K562 treated with DMSO at 1 percent for 12 hours (cell line): ENCODE measurements around the gene RTCB. TPM values are rescaled to one million over a fixed set of nuclear protein-coding genes. Genes with fewer than 3 reads are reported as not detected.

Experiments
- total RNA-seq: library from RNA; unstranded; fragments of 300-600 nt; gene quantifications from 2 replicates; pipeline ENCODE4 v1.2.3, GENCODE V29; 2022; ENCODE audit not compliant: insufficient read depth

RTCB gene
- 73.0 and 83.7 TPM in 2 replicates for total RNA-seq

GRCh38 chr22:32411829-32412592 is at the start of gene RTCB:
TSS of gene RTCB (minus strand) at chr22:32412247. CDS start at chr22:32412156, 91 bp downstream.

DNA sequence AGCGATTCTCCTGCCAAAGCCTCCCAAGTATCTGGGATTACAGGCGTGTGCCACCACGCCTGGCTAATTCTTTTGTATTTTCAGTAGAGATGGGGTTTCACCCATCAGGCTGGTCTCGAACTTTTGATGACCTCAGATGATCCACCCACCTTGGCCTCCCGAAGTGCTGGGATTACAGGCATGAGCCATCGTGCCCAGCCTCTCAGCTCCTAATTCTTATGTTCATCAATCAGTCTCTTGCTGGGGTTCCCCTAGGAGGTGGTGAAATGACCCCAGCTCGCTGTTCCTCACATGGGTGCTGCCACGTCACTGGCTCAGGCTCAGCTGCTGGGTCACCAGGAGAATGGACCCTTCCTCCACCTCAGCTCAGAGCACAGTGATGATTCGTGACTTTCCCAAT is 54.5 kb downstream of the RTCB start, which contains the start of gene RFPL3:
TSS of gene RFPL3 (plus strand) at position 301 of the 400 bp plus-strand sequence. CDS start 205 bp downstream, outside the sequence.

Other genes starting within 250 kb of the RTCB start
- not detected in 2 replicates for gene RFPL2, start 207.2 kb downstream of the RTCB start, total RNA-seq
- not detected in 2 replicates for gene SLC5A4, start 156.9 kb downstream of the RTCB start, total RNA-seq
- gene RFPL3, start 54.4 kb downstream of the RTCB start, total RNA-seq = not detected in 2 replicates
- gene BPIFC, start 52.2 kb upstream of the RTCB start, total RNA-seq = not detected in 2 replicates
- gene FBXO7, start 62.6 kb upstream of the RTCB start, total RNA-seq = 52.3 and 84.8 TPM in 2 replicates